IMR-90 (cell line): ENCODE data around the gene RAB11FIP4. TPM values are rescaled to one million over a fixed set of nuclear protein-coding genes. Genes with fewer than 3 reads are reported as not detected.

Experiments
- ATAC-seq: fragments of 200-7000 bp; cut with Tn5 transposase; 2 replicates; pipeline ENCODE4 v1.9.1; 2020; ENCODE audit warnings: low read depth, mild to moderate bottlenecking, moderate library complexity
- BruUV-seq: library from RNA; stranded (reverse); fragments of 400-500 nt; replicated peaks from 2 replicates; lab custom pipeline; 2021; lab: Mats Ljungman, UMichigan
- CTCF ChIA-PET: fragments of 300-600 bp; formaldehyde crosslinking; extraction: SDS; loops from one replicate; lab custom pipeline; 2021; ENCODE audit warnings: antibody characterized with exemption; lab: Yijun Ruan, JAX
- POLR2A ChIA-PET: fragments of 300-600 bp; sonication (Branson Sonifier 250); formaldehyde crosslinking; loops from one replicate; lab custom pipeline; 2022; ENCODE audit warnings: antibody characterized with exemption; ENCODE audit not compliant: unreplicated experiment; lab: Charles Lee
- DNase-seq: peaks from one replicate; pipeline ENCODE4 v3.0.0; 2013
- H2AFZ ChIP-seq: replicated peaks from 2 replicates; pipeline ENCODE3; 2013; ENCODE audit warnings: low read length, mild to moderate bottlenecking; ENCODE audit not compliant: poor library complexity
- H2AK5ac ChIP-seq: 2 replicates; pipeline ENCODE4 v1.6.1; 2013; ENCODE audit warnings: low read depth, low read length, inconsistent platforms
- H2AK9ac ChIP-seq: replicated peaks from 2 replicates; pipeline ENCODE3; 2013; ENCODE audit warnings: mild to moderate bottlenecking, low read depth, low read length, moderate library complexity; ENCODE audit not compliant: poor library complexity
- H2BK120ac ChIP-seq: 2 replicates; pipeline ENCODE4 v1.6.1; 2013; ENCODE audit warnings: low read depth, low read length, inconsistent platforms
- H2BK15ac ChIP-seq: 3 replicates; pipeline ENCODE4 v1.6.1; 2013; ENCODE audit warnings: low read depth, low read length, inconsistent platforms
- H2BK20ac ChIP-seq: 2 replicates; pipeline ENCODE4 v1.6.1; 2013; ENCODE audit warnings: low read depth, mild to moderate bottlenecking, inconsistent platforms, low read length, moderate library complexity
- H2BK5ac ChIP-seq: 2 replicates; pipeline ENCODE4 v1.6.1; 2013; ENCODE audit warnings: mild to moderate bottlenecking, low read depth, low read length, inconsistent platforms; ENCODE audit not compliant: poor library complexity, severe bottlenecking
- H3K14ac ChIP-seq: replicated peaks from 2 replicates; pipeline ENCODE4 v1.6.1; 2013; ENCODE audit warnings: low read depth, low read length, inconsistent platforms
- H3K18ac ChIP-seq: 2 replicates; pipeline ENCODE4 v1.6.1; 2013; ENCODE audit warnings: low read depth, low read length, control low read depth
- H3K23ac ChIP-seq: 2 replicates; pipeline ENCODE4 v1.6.1; 2013; ENCODE audit warnings: low read depth, low read length, inconsistent platforms
- H3K27ac ChIP-seq: 2 replicates; pipeline ENCODE4 v1.5.1; 2013; ENCODE audit warnings: mild to moderate bottlenecking, control low read depth, low read length; ENCODE audit not compliant: insufficient read depth
- H3K27me3 ChIP-seq: 2 replicates; pipeline ENCODE4 v1.6.1; 2013; ENCODE audit warnings: low read length; ENCODE audit not compliant: control insufficient read depth, insufficient read depth
- H3K36me3 ChIP-seq: 2 replicates; pipeline ENCODE4 v1.6.1; 2013; ENCODE audit warnings: low read length, mixed read lengths; ENCODE audit not compliant: control insufficient read depth, insufficient read depth
- H3K4ac ChIP-seq: 2 replicates; pipeline ENCODE4 v1.6.1; 2013; ENCODE audit warnings: low read depth, low read length, inconsistent platforms
- H3K4me1 ChIP-seq: 2 replicates; pipeline ENCODE4 v1.6.1; 2013; ENCODE audit warnings: low read length, mixed read lengths; ENCODE audit not compliant: control insufficient read depth, insufficient read depth
- H3K4me2 ChIP-seq: 2 replicates; pipeline ENCODE4 v1.6.1; 2013; ENCODE audit warnings: low read depth, mild to moderate bottlenecking, control low read depth, low read length, moderate library complexity
- H3K4me3 ChIP-seq: 2 replicates; pipeline ENCODE4 v1.5.1; 2013; ENCODE audit warnings: low read depth, mild to moderate bottlenecking, control low read depth, low read length, moderate library complexity; ENCODE audit not compliant: insufficient read depth
- H3K56ac ChIP-seq: 2 replicates; pipeline ENCODE4 v1.6.1; 2013; ENCODE audit warnings: low read length, inconsistent platforms; ENCODE audit not compliant: insufficient read depth; ENCODE audit errors: extremely low read depth
- H3K79me1 ChIP-seq, 2 experiments: 2 replicates each; pipeline ENCODE4 v1.6.1; 2013; ENCODE audit warnings: low read length in 2 of 2, inconsistent platforms in 1 of 2, low read depth in 1 of 2
- H3K9ac ChIP-seq: 2 replicates; pipeline ENCODE4 v1.6.1; 2013; ENCODE audit warnings: low read depth, low read length, control low read depth
- H3K9me1 ChIP-seq: 2 replicates; pipeline ENCODE4 v1.6.1; 2013; ENCODE audit warnings: low read length, inconsistent platforms; ENCODE audit not compliant: insufficient read depth
- H3K9me3 ChIP-seq: 2 replicates; pipeline ENCODE4 v1.6.1; 2013; ENCODE audit warnings: low read length; ENCODE audit not compliant: control insufficient read depth, insufficient read depth
- H4K20me1 ChIP-seq: 2 replicates; pipeline ENCODE4 v1.6.1; 2013; ENCODE audit warnings: low read length, inconsistent platforms; ENCODE audit not compliant: insufficient read depth
- H4K5ac ChIP-seq: 2 replicates; pipeline ENCODE4 v1.6.1; 2013; ENCODE audit warnings: mild to moderate bottlenecking, low read depth, low read length, control low read depth
- H4K8ac ChIP-seq, 2 experiments: 2 replicates each; pipeline ENCODE4 v1.6.1; 2013; ENCODE audit warnings: low read depth in 2 of 2, low read length in 2 of 2, control low read depth in 1 of 2, inconsistent platforms in 1 of 2
- H4K91ac ChIP-seq: 2 replicates; pipeline ENCODE4 v1.6.1; 2013; ENCODE audit warnings: low read depth, low read length, inconsistent platforms; ENCODE audit not compliant: insufficient read depth
- CTCF ChIP-seq: conservative IDR thresholded peaks from 2 replicates; pipeline ENCODE4 v1.5.1; 2012; ENCODE audit warnings: mild to moderate bottlenecking, low read depth, low read length, improper control_type of control experiment
- FOS ChIP-seq: fragments of 150-350 bp; IDR thresholded peaks from 2 replicates; pipeline ENCODE4 v1.6.1; 2016; ENCODE audit warnings: low read depth, low read length
- MAZ ChIP-seq: IDR thresholded peaks from 2 replicates; pipeline ENCODE4 v1.6.1; 2012; ENCODE audit warnings: low read depth, mild to moderate bottlenecking, low read length, improper control_type of control experiment, moderate library complexity, borderline replicate concordance
- POLR2A ChIP-seq: IDR thresholded peaks from 2 replicates; pipeline ENCODE4 v1.6.1; 2012; ENCODE audit warnings: mild to moderate bottlenecking, low read depth, low read length
- RCOR1 ChIP-seq: IDR thresholded peaks from 2 replicates; pipeline ENCODE4 v1.6.1; 2012; ENCODE audit warnings: mild to moderate bottlenecking, low read length, improper control_type of control experiment; ENCODE audit not compliant: insufficient replicate concordance
- RFX5 ChIP-seq: IDR thresholded peaks from 2 replicates; pipeline ENCODE4 v1.8.0; 2012; ENCODE audit warnings: low read depth, mild to moderate bottlenecking, low read length, moderate library complexity
- SMC3 ChIP-seq: fragments of 150-350 bp; IDR thresholded peaks from 2 replicates; pipeline ENCODE4 v1.6.1; 2016; ENCODE audit warnings: low read depth, mild to moderate bottlenecking, antibody characterized with exemption, low read length, moderate library complexity
- USF2 ChIP-seq: fragments of 150-350 bp; IDR thresholded peaks from 2 replicates; pipeline ENCODE4 v1.6.1; 2017; ENCODE audit warnings: mild to moderate bottlenecking, antibody characterized with exemption, low read length, low read depth
- WGBS, 2 experiments: methylation state at CpG; one replicate each; pipeline versions ENCODE4 v1.1.5 to v1.1.7; 2013; ENCODE audit warnings: missing lambda C conversion rate in 2 of 2; ENCODE audit not compliant: insufficient read length in 1 of 2; ENCODE audit errors: extremely low coverage in 2 of 2; 5-methylcytosine and 5-hydroxymethylcytosine counted together
- dilution Hi-C: fragments of 300-500 bp; cut with HindIII; formaldehyde crosslinking; loops from one replicate; pipeline ENCODE4 v1.14.3; 2018; ENCODE audit warnings: low sequenced_read_pairs; ENCODE audit not compliant: unreplicated experiment
- in situ Hi-C: fragments of 300-500 bp; cut with MboI; formaldehyde crosslinking; loops from 3 replicates; pipeline ENCODE4 v1.14.3; 2019; ENCODE audit warnings: low sequenced_read_pairs, inconsistent platforms, mixed read lengths
- intact Hi-C: fragments of 100-400 bp; cut with micrococcal nuclease; formaldehyde crosslinking; loops from 2 replicates; pipeline ENCODE4 v1.10.0; 2022
- polyA plus RNA-seq, 3 experiments: library from polyadenylated mRNA; depleted of rRNA; stranded (reverse); fragments of >200 nt; gene quantifications; 2 replicates each; pipeline ENCODE4 v1.2.3, GENCODE V29; 2012; ENCODE audit warnings: low replicate concordance in 1 of 3
- total RNA-seq: library from RNA; depleted of rRNA; stranded (reverse); fragments of >200 nt; gene quantifications from 2 replicates; pipeline ENCODE4 v1.2.3, GENCODE V29; 2012

The RAB11FIP4 gene
- total and polyA plus RNA-seq, 2 of the 4 experiments (the other 2 are of a cell fraction) = 0.68 to 1.1 TPM

- Histone ChIP-seq H2AK5ac (peak overlapping the region; percentile 89), H2BK120ac (peak overlapping the region; percentile 92), H2AK9ac (peak overlapping the region; percentile 89), H2AFZ (peak overlapping the region; percentile 75), H2BK20ac (peak overlapping the region; percentile 62), H2BK15ac (peak overlapping the region; percentile 74; the same call in 2 of the 3 replicates), H4K91ac (peak overlapping the region; percentile 95), H3K14ac (peak overlapping the region; percentile 96), H3K23ac (peak overlapping the region; percentile 88), H3K9me3 (no peaks in the 10 kb centered on the region), H3K18ac (peak overlapping the region; percentile 77), H3K36me3 (peaks cover 2% of the 10 kb centered on the region; the same call in 1 of the 2 replicates), H3K79me1 (peaks cover 13 to 82% of the 10 kb centered on the region in 2 experiments), H3K9ac (peak overlapping the region; percentile 55), H3K9me1 (peaks cover 39% of the 10 kb centered on the region), H3K56ac (peak overlapping the region; percentile 79), H2BK5ac (peak overlapping the region; percentile 87), H3K27me3 (no peaks in the 10 kb centered on the region), H4K5ac (peak overlapping the region; percentile 41), H3K4me1 (peaks cover 32% of the 10 kb centered on the region), H3K27ac (peak overlapping the region; percentile 90), H4K8ac (peak overlapping the region; percentile 77 to 88), H3K4me2 (peak overlapping the region; percentile 50), H3K4ac (peak overlapping the region; percentile 80), H4K20me1 (peaks cover 29% of the 10 kb centered on the region), H3K4me3 (no peak overlapping the region)
- BruUV-seq = no TSS peak
- ATAC-seq (peak; percentile 85), DNase-seq (peak; percentile 98)
- ChIA-PET CTCF (no interaction called here), POLR2A (no interaction called here)
- no peak for TF ChIP-seq RFX5
- TF ChIP-seq USF2 = no peak
- peak; percentile 73 for TF ChIP-seq MAZ
- peak; percentile 11; the same call in 1 of the 2 replicates for TF ChIP-seq SMC3
- 0 out of 2 replicates have a peak, but pooled peaks have one; percentile 33 for TF ChIP-seq POLR2A
- peak; percentile 13 for TF ChIP-seq RCOR1
- no peak for TF ChIP-seq CTCF
- TF ChIP-seq FOS = 0 out of 2 replicates have a peak, but pooled peaks have one; percentile 1
- intact Hi-C loops (no loop called here), in situ Hi-C loops (no loop called here), dilution Hi-C loops (no loop called here)
- 8% methylated on average over 2 of the region's 14 CpGs; no CpG with 5 or more reads in 1 of the 2 experiments for WGBS, 2 experiments
Observed at GRCh38 chr17:31570951-31571892, 179.7 kb downstream of the RAB11FIP4 start.
